HG02571 (cell line): Measurements from ENCODE around the gene SORCS2.

Experiments
- ATAC-seq: cut with Tn5 transposase; IDR thresholded peaks from one replicate; pipeline ENCODE4 v1.9.1; 2021; ENCODE audit warnings: mild to moderate bottlenecking, moderate library complexity; ENCODE audit not compliant: unreplicated experiment

Gene SORCS2

DNA sequence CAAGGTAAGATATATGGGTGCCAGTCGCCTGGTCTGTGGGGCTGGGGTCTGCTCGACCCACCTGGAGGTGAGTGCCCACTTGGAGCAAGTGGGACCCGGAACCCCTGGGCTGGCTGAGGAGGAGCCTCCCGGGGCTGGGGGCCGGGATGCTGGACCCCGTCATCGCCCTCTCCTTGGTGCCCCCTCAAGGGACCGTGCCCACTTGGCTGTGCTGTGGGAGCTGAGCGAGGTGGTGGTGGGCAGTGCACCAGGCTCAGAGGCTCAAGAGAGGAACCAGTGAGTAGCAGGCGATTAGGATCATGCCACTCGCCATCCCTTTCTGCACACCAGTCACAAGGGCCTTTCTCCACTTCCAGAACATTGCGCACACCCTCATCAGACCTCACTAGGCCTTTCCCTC is 446.2 kb downstream of the SORCS2 start:
- no peak for ATAC-seq

GRCh38 chr4:7638984-7639789 is 446.8 kb downstream of the SORCS2 start:
- no peak for ATAC-seq

DNA sequence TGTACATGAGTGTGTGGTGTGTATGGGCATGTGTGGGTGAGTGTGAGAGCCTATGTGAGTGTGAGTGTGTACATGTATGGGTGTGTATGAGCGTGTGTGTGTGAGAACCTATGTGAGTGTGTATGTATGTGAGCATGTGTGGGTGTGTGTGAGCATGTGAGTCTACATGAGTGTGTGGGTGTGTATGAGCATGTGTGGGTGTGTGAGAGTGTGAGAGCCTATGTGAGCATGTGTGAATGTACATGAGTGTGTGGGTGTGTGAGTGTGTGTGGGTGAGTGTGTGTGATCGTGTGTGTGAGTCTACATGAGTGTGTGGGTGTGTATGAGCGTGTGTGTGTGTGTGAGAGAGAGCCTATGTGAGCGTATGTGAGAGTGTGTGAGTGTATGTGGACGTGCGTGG is 447.8 kb downstream of the SORCS2 start:
- ATAC-seq: no peak

GRCh38 chr4:7641712-7642111 is 449.4 kb downstream of the SORCS2 start:
- no peak for ATAC-seq

GRCh38 chr4:7642741-7643458 is 450.6 kb downstream of the SORCS2 start:
- no peak for ATAC-seq

DNA sequence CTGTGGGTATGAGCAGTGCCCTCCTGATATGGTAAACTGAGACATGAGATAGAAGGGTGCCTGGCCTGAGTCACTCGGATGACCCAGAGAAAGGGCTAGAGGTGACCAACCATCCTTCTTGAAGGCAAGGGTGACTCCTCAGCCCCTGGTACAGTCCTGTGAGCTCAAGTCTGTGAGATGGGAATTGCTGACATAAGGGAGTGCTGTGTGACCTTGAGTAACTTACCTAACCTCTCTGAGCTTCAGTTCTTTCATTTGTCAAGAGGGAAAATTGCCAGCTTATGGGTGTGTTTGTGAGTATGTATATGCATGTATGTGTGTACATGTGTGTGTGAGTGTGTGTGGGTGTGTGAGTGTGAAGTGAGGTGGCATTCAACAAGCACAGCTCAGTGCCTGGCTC is 452.8 kb downstream of the SORCS2 start:
- no peak for ATAC-seq

DNA sequence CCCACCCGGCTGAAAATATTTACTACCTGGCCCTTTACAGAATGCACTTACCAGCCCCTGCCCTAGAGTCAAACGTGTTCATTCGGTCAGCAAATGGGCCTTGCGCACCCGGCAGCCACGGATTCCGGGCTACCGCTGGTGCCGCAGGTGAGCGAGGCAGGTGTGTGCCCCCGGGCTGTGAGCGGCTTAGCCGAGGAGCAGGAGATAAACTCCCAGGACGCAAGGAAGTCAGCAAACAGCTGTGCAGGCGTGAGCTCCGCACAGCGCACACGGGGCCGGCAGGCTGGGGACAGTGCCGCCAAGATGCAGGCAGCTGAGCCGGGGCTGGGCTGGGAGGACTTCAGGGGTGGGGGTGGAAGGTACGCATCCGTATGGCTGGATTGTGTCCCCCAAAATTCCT is 453.6 kb downstream of the SORCS2 start:
- ATAC-seq: no peak

DNA sequence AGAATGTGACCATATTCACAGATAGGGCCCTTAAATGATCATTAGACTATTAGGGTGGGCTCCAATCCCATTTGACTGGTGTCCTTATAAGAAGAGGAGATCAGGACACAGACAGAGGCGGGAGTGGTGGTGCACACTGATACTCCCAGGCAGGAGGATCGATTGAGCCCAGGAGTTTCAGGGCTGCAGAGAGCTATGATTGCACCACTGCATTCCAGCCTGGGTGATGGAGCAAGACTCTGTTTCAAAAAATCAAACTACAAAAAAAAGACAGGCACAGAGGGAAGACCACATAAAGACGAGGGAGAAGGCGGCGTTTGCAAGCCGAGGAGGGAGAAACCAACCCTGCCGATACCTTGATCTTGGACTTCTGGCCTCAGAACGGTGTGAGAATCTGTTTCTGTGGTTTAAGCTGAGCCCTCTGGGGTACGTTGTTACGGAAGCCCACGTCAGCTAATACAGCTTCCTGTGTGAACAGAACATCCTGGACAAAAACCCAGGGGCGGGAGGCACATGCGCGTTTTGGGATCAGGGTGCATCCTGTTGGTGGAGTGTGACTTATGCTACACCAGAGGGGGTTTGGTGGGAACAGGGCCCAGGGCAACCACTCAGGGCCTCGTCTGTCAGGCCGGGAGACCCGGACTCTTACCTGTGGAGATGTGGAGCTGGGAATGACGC is 454.2 kb downstream of the SORCS2 start:
- ATAC-seq: no peak

DNA sequence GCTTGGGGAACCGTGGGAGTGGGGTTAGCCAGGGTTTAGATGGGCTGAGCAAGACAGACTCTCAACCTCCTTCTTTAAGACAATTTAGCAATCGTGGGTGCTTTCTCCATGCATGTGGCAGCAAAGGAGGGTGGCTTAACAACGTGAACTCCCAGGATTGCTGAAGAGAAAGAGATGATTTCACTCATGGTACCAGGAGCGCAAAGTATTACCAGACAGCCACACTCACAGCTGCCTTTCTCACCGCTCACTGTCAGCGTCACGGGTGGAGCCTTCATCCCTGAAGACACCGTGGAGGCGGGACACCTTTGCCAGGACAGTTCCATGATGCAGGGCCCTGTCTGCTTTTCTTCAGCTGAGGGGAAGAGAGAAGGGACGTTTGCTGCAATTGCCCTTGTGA is 454.8 kb downstream of the SORCS2 start:
- no peak for ATAC-seq

DNA sequence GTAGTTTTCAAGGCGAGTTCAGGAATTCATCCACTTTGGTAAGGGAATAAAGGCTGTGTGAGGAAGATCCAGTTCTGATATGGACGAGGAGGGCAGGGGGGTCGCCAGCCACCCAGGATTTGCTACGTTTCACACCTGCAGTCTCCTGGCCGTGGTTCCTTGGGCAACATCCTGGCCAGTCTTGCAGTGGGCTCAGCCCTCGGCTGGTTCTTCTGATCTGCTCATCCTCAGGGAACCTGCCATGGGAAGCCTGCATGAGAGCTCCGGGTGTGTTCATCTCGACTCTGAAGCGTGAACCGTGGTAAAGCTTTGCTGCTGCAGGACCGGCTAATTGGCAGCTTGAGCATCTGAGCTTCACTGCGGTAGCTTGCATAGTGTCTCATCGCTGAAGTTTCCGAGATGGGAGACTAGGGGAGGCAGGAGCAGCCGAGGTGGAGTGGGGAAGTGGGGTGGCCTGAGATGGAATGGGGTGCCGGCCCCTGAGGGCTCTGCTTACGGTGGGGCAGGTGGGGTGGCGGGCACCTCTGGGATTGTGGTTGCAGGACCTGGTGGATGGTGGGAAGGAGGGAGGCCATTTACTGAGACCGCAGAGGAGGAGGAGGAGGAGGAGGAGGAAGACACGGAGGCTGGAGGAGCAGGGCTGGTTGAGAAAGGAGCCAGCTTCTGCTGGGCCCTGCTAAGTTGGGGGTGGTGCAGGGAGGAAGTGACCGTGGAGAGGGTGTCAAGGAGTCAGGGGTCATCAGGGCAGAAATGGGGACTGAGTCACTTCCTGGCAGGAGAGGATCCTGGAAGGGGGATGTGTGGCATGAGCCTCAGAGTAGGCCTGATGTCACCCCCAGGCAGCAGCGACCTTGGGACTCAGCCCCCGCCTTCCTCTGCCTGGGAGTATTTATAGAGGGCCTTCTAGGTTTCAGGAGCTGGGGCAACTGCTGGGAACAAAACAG is 455.5 kb downstream of the SORCS2 start:
- ATAC-seq: no peak

DNA sequence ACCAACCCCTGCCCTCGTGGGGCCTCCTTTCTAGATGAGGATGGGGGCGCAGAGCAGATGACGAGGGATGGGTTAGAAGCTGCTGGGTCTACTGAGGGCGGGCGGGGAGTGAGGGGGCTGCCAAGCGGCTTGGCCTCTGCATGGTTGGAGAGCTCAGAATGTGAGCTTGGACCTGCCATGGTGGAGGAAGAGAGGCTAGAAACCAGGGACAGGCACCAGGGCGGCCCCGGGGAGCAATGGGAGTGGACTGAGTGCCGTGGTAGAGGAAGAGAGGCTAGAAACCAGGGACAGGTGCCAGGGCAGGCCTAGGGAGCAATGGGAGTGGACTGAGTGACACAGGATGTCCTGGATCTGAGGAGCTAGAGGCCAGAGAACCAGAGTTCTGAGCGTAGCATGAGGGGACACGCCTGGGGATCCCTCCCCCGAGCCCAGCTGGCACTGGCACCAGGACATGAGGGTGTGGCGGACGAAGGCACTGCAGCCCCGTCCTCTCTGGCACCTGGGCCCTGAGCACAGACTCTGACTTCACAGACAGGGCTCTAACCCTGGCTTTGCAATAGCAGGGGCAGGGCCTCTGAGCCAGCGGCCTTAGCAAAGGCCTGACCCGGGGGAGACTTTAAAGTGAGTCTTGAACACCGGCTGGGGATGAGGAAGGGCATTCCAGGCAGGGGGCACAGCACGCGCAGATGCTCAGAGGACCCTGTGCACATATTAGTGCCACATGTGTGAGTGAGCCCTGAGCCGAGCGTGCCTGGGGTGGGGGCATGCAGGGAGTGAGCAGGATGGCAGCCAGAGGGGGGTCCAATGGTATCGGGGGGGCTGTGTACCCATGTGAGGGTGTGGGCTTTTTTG is 456.4 kb downstream of the SORCS2 start:
- ATAC-seq: no peak

GRCh38 chr4:7649411-7649740 is 457.0 kb downstream of the SORCS2 start:
- ATAC-seq: no peak

- no peak for ATAC-seq
Observed at GRCh38 chr4:7649741-7650531, 457.6 kb downstream of the SORCS2 start.

DNA sequence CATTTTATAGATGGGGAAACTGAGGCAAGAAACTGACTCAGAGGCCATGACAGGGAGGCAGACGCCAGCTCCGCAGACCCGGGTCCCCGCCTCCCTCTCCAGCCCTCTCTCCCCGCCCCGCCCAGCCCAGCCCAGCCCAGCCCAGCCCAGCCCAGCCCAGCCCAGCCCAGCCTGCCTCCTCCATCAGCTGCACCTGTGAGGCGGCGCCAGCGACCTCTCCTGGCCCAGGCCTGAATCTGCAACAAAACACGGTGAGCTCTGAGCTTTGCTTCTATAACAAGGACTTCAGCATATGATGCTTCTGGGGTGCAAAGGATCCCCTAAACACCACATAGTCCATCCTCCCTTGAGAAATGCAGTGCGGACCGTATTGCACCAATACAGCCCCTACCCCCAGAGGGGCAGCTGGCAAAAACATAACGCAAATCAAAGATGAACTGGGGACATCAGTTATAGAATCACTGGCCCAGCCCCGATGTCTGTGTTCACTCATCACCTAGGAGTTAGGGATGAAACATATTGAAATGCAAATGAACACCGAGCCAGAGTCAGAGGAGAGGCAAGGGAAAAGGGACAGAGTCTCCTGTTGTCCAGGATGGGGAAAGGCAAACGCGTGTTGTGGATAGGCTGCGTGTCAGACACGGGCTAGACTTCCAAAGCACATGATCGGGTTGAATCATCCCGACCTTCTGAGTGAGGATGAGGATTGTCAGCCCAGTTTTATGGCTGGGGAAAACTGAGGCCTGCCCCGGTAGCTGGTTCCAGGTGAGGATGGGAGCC is 458.5 kb downstream of the SORCS2 start:
- ATAC-seq: no peak

DNA sequence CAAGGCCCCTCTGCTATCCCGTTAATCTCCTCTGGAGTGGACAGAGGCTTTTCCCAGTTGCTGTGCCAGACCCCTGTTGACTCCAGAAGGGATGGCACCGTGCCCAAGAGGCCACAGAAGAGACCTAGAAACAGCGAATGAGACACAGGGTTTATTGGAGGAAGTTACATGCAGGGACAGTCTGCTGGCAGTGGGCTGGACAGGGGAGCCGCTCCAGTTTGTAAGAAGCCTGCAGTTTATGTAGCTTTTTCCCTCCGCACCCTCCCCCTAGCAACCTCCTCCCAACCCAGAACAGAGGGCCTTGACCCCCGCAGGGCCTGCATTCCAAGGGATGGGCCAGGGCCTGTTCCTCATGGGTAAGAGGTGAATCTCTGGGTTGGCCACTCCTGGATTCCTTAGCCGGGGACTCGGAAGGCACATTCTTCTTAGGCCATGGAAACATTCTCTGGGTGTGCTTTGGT is 459.2 kb downstream of the SORCS2 start:
- no peak for ATAC-seq

DNA sequence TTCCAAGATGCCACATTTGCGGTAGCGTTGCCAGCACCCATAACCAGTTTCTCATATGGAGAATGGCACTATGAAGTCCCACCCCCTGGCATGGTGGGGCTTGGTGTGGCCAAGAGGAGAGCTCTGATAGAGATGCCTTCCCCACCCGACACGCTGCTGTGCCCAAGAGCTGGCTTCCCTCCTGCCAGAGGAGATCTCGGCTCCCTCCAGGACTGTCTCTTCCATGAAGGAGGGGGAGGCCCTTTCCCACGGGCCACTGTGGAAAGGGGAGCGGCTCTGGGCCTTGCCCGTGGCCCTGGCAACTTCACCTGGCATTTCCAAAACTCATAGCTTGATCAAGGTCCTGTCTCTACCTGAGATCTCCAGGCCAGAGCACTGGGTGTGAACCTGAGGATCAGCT is 459.7 kb downstream of the SORCS2 start:
- ATAC-seq: no peak

DNA sequence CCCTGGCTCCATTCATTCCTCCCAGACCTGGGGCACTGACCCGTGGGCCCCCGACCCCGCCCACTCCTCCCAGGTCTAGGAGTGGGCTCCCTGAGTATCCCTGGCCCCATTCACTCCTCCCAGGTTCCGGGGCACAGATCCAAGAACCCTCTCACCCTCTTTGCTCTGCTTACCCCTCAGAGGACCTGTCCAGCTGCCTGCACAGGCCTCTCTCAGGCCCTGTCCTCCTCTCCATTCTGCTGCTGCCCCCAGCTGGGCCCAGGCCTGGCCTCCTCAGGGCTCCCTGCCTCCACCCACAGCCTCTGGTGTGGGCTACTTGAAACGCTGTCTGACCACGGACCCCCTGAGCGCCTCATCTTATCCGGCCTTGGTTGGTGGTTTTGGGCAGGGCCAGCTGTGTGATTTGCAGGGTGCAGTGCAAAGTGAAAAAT is 460.1 kb downstream of the SORCS2 start:
- no peak for ATAC-seq

GRCh38 chr4:7652906-7653305 is 460.6 kb downstream of the SORCS2 start:
- ATAC-seq: no peak
